HG02610 (cell line): Measurements from ENCODE around the gene DTNA.

ENCODE experiments used
- ATAC-seq: cut with Tn5 transposase; IDR thresholded peaks from one replicate; pipeline ENCODE4 v1.9.1; 2021; ENCODE audit warnings: mild to moderate bottlenecking, moderate library complexity; ENCODE audit not compliant: unreplicated experiment

DTNA gene

GRCh38 chr18:34928754-34929335 is 218.7 kb downstream of the DTNA start:
- ATAC-seq: no peak

- ATAC-seq: no peak
Observed at GRCh38 chr18:34929336-34929780, 219.3 kb downstream of the DTNA start.

DNA sequence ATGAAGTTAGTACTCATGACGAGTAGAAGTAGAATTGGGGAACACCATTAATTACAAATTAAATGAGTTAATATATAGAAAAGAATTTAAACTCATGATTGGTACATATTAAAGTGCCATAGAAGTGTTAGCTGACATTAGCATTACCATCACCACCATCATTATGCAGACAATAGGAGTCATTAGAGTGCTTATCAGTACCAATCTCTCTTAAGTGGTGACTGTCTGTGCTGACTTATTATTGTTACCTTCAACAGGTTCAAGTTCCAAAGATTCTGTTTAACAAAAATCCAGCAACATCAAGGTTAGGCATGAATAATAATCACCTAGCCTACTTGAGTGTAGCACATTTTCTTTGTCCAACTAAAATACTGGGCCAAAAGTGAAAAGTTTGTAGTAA is 222.3 kb downstream of the DTNA start:
- no peak for ATAC-seq

- no peak for ATAC-seq
Observed at GRCh38 chr18:34932792-34933466, 222.8 kb downstream of the DTNA start.

DNA sequence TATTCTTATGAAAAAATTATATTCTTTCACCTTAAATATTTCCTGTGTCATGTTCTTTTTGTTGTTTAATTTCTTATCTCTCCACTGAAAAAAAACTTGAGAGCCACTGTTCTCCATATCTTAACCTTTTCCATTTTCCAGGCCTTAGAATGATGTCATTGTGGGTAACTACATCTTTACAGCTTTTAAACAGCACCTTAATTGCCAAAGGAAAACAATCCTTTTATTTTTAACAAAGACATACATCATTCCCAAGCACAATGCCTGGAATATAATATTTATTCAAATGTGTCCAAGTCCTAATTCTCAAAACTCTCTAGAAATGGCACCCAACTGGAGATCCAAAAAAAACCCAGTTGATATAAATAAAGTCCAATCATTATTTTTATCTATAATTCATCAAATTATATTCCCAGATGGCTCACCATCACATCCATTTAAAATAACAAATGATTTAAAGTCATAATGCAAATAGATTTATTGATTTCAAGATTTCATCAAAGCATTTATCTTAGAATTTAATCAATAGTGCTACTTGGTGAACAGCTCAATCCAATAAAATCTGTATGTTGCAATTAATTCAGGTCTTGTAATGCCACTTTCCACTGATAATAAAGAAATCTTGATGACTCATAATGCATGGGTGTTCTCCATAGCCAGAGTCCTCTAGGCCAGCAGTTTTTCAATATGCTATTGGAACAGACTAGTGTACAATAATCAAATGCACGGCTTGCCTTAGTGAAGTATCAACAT is 224.0 kb downstream of the DTNA start:
- no peak for ATAC-seq

- ATAC-seq: no peak
Observed at GRCh38 chr18:34936772-34937171, 226.7 kb downstream of the DTNA start.

DNA sequence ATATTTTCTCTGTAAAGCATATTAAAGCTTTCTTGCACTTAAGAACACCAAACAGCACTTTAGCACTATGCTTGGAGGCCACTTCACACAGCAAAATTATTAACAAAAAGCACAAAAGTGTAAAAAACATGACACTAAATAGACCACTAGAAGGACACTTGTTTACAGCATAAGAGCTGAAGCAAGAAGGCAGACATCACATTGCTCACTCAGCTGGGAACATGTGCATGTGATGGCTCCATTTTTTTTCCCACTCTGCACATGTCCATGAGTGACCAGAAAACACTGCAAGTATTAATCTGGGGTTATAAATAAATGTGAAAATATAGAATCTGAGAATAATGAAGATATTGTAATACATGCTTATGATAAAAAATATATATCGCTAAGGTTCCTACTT is 228.0 kb downstream of the DTNA start:
- ATAC-seq: no peak
